GM12891 (cell line): Measurements from ENCODE around the gene POLR2F.
A peak's percentile ranks its signal among the peaks of the same experiment; 100 is the strongest.

Source experiments
- DNase-seq: peaks from one replicate; pipeline ENCODE4 v3.0.0; 2011; ENCODE audit warnings: low spot score; ENCODE audit not compliant: insufficient read length
- FAIRE-seq: peaks from 2 replicates; lab custom pipeline; 2011; peaks lifted over from hg19 to GRCh38; lab: Jason Lieb, UNC
- PAX5 ChIP-seq: IDR thresholded peaks from 2 replicates; pipeline ENCODE4 v1.6.1; 2011; ENCODE audit warnings: low read length, moderate library complexity, mild to moderate bottlenecking; ENCODE audit not compliant: insufficient read depth, severe bottlenecking
- POLR2A ChIP-seq: IDR thresholded peaks from 2 replicates; pipeline ENCODE4 v1.6.1; 2011; ENCODE audit warnings: low read depth, low read length, control low read depth
- POLR2AphosphoS5 ChIP-seq: IDR thresholded peaks from 2 replicates; pipeline ENCODE4 v1.6.1; 2011; ENCODE audit warnings: low read depth, low read length, control low read depth
- POU2F2 ChIP-seq: IDR thresholded peaks from 2 replicates; pipeline ENCODE4 v1.6.1; 2011; ENCODE audit warnings: low read depth, mild to moderate bottlenecking, control low read depth, low read length, moderate library complexity
- SPI1 ChIP-seq: IDR thresholded peaks from 2 replicates; pipeline ENCODE4 v1.6.1; 2011; ENCODE audit warnings: low read depth, low read length, control low read depth
- TAF1 ChIP-seq: IDR thresholded peaks from 2 replicates; pipeline ENCODE4 v1.6.1; 2011; ENCODE audit warnings: low read depth, low read length, control low read depth

The POLR2F gene

DNA sequence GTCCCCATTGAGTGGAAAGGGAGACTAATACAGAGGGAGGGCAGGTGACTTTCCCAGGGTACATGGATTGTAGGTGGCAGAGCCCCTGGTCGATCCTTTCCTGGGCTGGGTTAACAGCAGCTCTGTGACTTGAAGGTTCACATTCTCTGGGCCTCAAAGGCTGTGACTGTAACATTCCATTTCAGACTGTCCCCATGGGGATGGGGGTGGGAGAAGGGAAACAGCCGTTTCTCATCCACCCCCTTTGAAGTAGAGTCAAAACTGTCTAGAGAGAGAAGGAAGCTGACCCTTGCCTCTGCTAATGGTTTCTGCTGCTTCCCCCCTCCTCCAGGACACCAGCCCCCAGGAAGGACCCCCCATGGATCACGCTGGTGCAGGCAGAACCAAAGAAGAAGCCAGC is 28.2 kb upstream of the POLR2F start:
- FAIRE-seq (no peak), DNase-seq (no peak)

DNA sequence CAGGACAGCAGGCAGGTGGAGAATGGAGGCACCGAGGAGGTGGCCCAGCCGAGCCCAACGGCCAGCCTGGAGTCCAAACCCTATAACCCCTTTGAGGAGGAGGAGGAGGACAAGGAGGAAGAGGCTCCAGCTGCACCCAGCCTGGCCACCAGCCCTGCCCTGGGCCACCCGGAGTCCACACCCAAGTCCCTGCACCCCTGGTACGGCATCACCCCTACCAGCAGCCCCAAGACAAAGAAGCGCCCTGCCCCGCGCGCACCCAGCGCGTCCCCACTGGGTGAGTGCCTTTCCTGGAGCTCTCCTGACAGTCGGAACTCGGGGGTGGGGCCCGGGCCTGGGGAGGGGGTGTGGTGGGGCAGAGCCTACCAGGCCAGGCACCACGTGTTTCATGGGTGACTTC is 27.7 kb upstream of the POLR2F start:
- FAIRE-seq (no peak), DNase-seq (no peak)
- TF ChIP-seq PAX5 (no peak), TAF1 (no peak), POU2F2 (no peak), SPI1 (no peak), POLR2A (no peak), POLR2AphosphoS5 (no peak)

More for the DNA sequence above, 28.2 kb upstream of the POLR2F start:
- no peak for TF ChIP-seq PAX5
- no peak for TF ChIP-seq TAF1
- no peak for TF ChIP-seq POU2F2
- no peak for TF ChIP-seq SPI1
- TF ChIP-seq POLR2A, result no peak
- no peak for TF ChIP-seq POLR2AphosphoS5

GRCh38 chr22:37926358-37926757 is 27.1 kb upstream of the POLR2F start:
- FAIRE-seq (no peak), DNase-seq (no peak)
- TF ChIP-seq TAF1, result no peak
- no peak for TF ChIP-seq SPI1
- no peak for TF ChIP-seq POLR2AphosphoS5
- TF ChIP-seq POU2F2, result no peak
- no peak for TF ChIP-seq PAX5
- no peak for TF ChIP-seq POLR2A

DNA sequence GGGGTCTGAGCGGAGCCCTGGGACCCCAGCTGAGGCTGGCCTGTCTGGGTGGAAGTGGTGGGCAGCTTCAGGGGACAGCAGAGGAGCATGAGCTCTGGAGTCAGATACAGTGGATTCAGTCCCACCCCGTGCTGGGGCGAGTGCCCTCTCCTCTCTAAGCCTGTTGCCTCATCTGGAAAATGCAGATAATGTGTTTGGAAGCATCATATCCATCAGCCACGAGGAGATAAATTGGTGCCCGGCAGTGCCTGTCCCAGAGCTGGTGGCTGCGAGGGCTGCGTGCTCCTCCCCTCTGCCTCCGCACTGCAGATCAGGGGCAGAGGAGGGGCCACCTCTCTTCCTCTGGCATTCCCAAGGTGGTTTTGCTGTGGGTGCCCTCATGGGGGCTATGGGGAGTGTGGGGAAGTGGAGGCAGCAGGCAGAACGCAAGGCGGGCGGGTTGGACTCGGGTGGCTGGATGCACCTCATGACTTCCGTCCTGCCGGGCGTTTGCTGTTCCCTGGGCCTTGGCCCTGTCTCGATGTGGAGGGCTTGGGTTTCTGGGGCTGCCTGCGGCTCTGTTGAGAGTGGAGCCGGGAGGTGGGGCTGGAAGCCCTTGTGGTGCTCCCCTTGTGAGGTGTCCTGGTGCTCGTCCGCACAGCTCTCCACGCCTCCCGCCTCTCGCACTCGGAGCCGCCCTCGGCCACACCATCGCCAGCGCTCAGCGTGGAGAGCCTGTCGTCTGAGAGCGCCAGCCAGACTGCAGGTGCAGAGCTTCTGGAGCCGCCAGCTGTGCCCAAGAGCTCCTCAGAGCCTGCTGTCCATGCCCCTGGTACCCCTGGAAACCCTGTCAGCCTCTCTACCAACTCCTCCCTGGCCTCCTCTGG is 26.5 kb upstream of the POLR2F start:
- TF ChIP-seq POU2F2 (no peak), SPI1 (no peak), PAX5 (no peak), POLR2A (no peak), TAF1 (no peak)
- no peak for DNase-seq
- FAIRE-seq, result no peak

DNA sequence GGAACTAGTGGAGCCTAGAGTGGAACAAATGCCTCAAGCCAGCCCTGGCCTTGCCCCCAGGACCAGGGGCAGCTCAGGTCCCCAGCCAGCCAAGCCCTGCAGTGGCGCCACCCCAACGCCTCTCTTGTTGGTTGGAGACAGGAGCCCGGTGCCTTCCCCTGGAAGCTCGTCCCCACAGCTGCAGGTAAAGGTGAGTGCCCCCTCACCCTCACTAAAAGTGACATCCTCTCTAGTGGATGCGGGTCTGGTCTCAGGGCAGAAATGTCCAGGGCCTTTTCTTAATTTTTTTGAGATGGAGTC is 25.9 kb upstream of the POLR2F start:
- DNase-seq (no peak), FAIRE-seq (no peak)
- no peak for TF ChIP-seq POLR2A

DNA sequence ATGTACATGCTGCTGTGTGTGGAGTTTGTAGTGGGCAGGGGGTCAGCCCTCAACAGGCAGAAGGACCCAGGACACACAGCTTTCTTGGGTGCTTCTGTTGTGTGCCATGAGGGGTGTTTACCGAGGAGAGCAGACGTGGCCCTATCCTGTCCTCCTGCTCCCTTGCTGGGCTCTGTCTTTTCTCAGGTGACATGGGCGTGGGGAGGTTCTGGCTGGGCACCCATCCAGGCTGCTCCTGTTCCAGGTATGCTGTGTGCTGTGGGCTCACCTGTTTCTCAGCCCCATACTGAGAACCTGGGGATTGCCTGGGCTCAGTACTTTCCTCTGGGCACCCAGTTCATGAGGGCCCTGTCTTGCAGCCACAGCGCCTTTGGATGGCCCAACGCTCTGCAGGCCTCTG is 24.1 kb upstream of the POLR2F start:
- TF ChIP-seq PAX5 (no peak), POU2F2 (no peak), POLR2A (no peak), TAF1 (no peak)
- DNase-seq (no peak), FAIRE-seq (no peak)

GRCh38 chr22:37930270-37930951 is 23.1 kb upstream of the POLR2F start:
- peak; percentile 52 for DNase-seq
- no peak for TF ChIP-seq POU2F2
- no peak for TF ChIP-seq TAF1
- no peak for TF ChIP-seq POLR2AphosphoS5
- TF ChIP-seq POLR2A, result no peak
- no peak for TF ChIP-seq SPI1
- TF ChIP-seq PAX5, result no peak
- FAIRE-seq, result peak; percentile 69

DNA sequence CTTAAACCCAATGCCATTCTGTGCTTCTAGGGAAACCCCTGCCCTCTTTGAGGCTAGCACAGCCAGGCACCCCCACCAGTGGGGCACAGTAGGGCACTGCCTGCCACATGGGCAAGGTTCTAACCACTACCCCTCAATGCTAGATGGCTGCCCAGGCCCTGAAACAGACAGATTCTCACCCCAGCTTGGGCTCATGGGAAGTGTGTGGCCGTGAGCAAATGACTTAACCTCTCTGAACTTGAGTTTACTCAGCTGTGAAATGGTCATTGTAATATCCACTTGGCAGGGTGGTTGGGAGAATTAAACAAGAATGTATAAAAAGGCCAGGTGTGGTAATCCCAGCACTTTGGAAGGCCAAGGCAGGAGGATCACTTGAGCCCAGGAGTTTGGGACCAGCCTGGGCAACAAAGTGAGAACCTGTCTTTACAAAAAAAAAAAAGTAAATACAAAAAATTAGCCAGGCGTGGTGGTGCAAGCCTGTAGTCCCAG is 22.5 kb upstream of the POLR2F start:
- FAIRE-seq, result no peak
- DNase-seq, result no peak
- TF ChIP-seq TAF1 (no peak), POLR2AphosphoS5 (no peak), POLR2A (no peak), POU2F2 (no peak), PAX5 (no peak), SPI1 (no peak)

- no peak for TF ChIP-seq POLR2AphosphoS5
- TF ChIP-seq SPI1, result no peak
- no peak for TF ChIP-seq PAX5
- TF ChIP-seq POLR2A, result no peak
- TF ChIP-seq POU2F2, result no peak
- no peak for TF ChIP-seq TAF1
- no peak for DNase-seq
- FAIRE-seq, result no peak
Measured at GRCh38 chr22:37931893-37932389, 21.6 kb upstream of the POLR2F start.
